Panc1 (cell line): ENCODE data around the gene TRPM7. TPM values are rescaled to one million over a fixed set of nuclear protein-coding genes. Genes with fewer than 3 reads are reported as not detected.

ENCODE experiments used
- ATAC-seq: fragments of 200-7000 bp; cut with Tn5 transposase; 2 replicates; pipeline ENCODE4 v1.9.1; 2020; ENCODE audit warnings: mild to moderate bottlenecking, moderate library complexity
- BruUV-seq: library from RNA; stranded (reverse); fragments of 400-500 nt; replicated peaks from 2 replicates; lab custom pipeline; 2021; lab: Mats Ljungman, UMichigan
- CTCF ChIA-PET: fragments of 300-600 bp; sonication (Branson Sonifier 250); formaldehyde crosslinking; loops from one replicate; lab custom pipeline; 2022; ENCODE audit warnings: antibody characterized with exemption; lab: Charles Lee
- POLR2A ChIA-PET: fragments of 300-600 bp; sonication (Branson Sonifier 250); formaldehyde crosslinking; loops from one replicate; lab custom pipeline; 2022; ENCODE audit warnings: antibody characterized with exemption; lab: Charles Lee
- DNase-seq: peaks from one replicate; pipeline ENCODE4 v3.0.0-alpha.2; 2010; ENCODE audit warnings: low read depth, low spot score
- H3K27ac ChIP-seq: 2 replicates; pipeline ENCODE4 v1.5.1; 2011; ENCODE audit warnings: mild to moderate bottlenecking, low read length, inconsistent platforms
- H3K27me3 ChIP-seq: fragments of 200-500 bp; sonication (Bioruptor generic); 2 replicates; pipeline ENCODE4 v1.6.0; 2014; ENCODE audit warnings: low read length, inconsistent platforms; ENCODE audit not compliant: control insufficient read depth, insufficient read depth
- H3K36me3 ChIP-seq: fragments of 200-500 bp; sonication (Bioruptor generic); 2 replicates; pipeline ENCODE4 v1.5.1; 2014; ENCODE audit warnings: inconsistent platforms, mild to moderate bottlenecking, low read length, moderate library complexity; ENCODE audit not compliant: control insufficient read depth, insufficient read depth
- H3K4me1 ChIP-seq: 2 replicates; pipeline ENCODE4 v1.5.1; 2011; ENCODE audit warnings: inconsistent platforms, mild to moderate bottlenecking, low read length, moderate library complexity; ENCODE audit not compliant: control insufficient read depth, insufficient read depth
- H3K4me3 ChIP-seq, 2 experiments: 2 replicates each; pipeline ENCODE4 v1.5.1; 2011 to 2012; ENCODE audit warnings: low read depth in 2 of 2, low read length in 2 of 2, mild to moderate bottlenecking in 2 of 2, inconsistent platforms in 1 of 2, moderate library complexity in 1 of 2
- H3K9me3 ChIP-seq: fragments of 200-500 bp; sonication (Bioruptor generic); 2 replicates; pipeline ENCODE4 v1.5.1; 2014; ENCODE audit warnings: low read depth, mild to moderate bottlenecking, inconsistent platforms, low read length, moderate library complexity; ENCODE audit not compliant: control insufficient read depth, insufficient read depth
- POLR2AphosphoS5 ChIP-seq: IDR thresholded peaks from 2 replicates; pipeline ENCODE4 v1.6.1; 2012; ENCODE audit warnings: mild to moderate bottlenecking, low read depth, low read length, moderate library complexity
- SIN3A ChIP-seq: IDR thresholded peaks from 2 replicates; pipeline ENCODE4 v1.6.1; 2012; ENCODE audit warnings: low read depth, mild to moderate bottlenecking, low read length, moderate library complexity, borderline replicate concordance; ENCODE audit not compliant: insufficient read depth
- TCF7L2 ChIP-seq: IDR thresholded peaks from 2 replicates; pipeline ENCODE4 v1.6.1; 2011; ENCODE audit warnings: mild to moderate bottlenecking, low read depth, low read length, inconsistent platforms
- in situ Hi-C: cut with HindIII; loops from 2 replicates; pipeline ENCODE4 v1.10.0; 2016; ENCODE audit warnings: low sequenced_read_pairs, low pct_unique_long_range_greater_than_20kb
- intact Hi-C: fragments of 100-400 bp; cut with micrococcal nuclease; formaldehyde crosslinking; loops from one replicate; pipeline ENCODE4 v1.10.0; 2022; ENCODE audit not compliant: unreplicated experiment
- total RNA-seq: library from RNA; stranded (reverse); gene quantifications from one replicate; pipeline ENCODE4 v1.2.1, GENCODE V29; 2021; ENCODE audit not compliant: unreplicated experiment
- TF ChIP-seq, protein P1 (sequence below): fragments of 450-650 bp; IDR thresholded peaks from 2 replicates; pipeline ENCODE4 v1.5.1; 2017; ENCODE audit warnings: mild to moderate bottlenecking
- TF ChIP-seq, protein P2 (sequence below), 2 experiments: IDR thresholded peaks; 2 replicates each; pipeline ENCODE4 v1.6.1; 2011 to 2012; ENCODE audit warnings: low read depth in 2 of 2, control low read depth in 1 of 2, low read length in 1 of 2, mild to moderate bottlenecking in 1 of 2, moderate library complexity in 1 of 2; ENCODE audit not compliant: insufficient read depth in 1 of 2

TRPM7 gene
- total RNA-seq, 1 experiment from 2014 or later = 44.9 TPM

DNA sequence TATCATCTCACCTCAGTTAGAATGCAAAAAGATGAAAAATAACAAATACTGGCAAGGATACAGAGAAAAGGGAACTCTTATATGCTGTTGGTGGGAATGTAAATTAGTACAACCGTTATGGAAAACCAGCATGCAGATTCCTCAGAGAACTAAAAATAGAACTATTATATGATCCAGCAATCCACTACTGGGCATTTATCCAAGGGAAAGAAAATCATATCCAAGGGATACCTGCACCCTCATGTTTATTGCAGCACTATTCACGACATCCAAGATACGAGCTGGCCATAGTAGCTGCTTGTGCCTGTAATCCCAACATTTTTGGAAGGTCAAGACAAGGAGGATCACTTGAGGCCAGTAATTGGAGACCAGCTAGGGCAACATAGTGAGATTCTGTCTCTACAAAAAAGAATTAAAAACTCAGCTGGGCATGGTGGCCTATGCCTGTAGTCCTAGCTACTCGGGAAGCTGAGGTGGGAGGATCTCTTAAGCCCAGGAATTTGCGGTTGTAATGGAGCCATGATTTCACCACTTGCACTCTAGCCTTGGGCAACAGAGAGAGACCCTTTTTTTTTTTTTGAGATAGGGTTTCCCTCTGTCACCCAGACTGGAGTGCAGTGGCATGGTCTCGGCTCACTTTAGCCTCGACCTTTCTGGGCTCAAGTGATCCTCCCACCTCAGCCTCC lies 166.7 kb downstream of the TRPM7 start:
- no TSS peak for BruUV-seq
- Histone ChIP-seq H3K4me3 (no peak overlapping the region), H3K9me3 (no peaks in the 10 kb centered on the region), H3K27me3 (no peaks in the 10 kb centered on the region), H3K4me1 (no peaks in the 10 kb centered on the region), H3K27ac (no peak overlapping the region), H3K36me3 (no peaks in the 10 kb centered on the region)
- no peak for DNase-seq
- intact Hi-C loops = no loop called here
- CTCF ChIA-PET = no interaction called here
- in situ Hi-C loops = no loop called here
- no peak for TF ChIP-seq SIN3A
- no peak for TF ChIP-seq POLR2AphosphoS5
- no peak for TF ChIP-seq TCF7L2
- TF ChIP-seq, protein P1, sequence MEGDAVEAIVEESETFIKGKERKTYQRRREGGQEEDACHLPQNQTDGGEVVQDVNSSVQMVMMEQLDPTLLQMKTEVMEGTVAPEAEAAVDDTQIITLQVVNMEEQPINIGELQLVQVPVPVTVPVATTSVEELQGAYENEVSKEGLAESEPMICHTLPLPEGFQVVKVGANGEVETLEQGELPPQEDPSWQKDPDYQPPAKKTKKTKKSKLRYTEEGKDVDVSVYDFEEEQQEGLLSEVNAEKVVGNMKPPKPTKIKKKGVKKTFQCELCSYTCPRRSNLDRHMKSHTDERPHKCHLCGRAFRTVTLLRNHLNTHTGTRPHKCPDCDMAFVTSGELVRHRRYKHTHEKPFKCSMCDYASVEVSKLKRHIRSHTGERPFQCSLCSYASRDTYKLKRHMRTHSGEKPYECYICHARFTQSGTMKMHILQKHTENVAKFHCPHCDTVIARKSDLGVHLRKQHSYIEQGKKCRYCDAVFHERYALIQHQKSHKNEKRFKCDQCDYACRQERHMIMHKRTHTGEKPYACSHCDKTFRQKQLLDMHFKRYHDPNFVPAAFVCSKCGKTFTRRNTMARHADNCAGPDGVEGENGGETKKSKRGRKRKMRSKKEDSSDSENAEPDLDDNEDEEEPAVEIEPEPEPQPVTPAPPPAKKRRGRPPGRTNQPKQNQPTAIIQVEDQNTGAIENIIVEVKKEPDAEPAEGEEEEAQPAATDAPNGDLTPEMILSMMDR = no peak
- TF ChIP-seq, protein P2, sequence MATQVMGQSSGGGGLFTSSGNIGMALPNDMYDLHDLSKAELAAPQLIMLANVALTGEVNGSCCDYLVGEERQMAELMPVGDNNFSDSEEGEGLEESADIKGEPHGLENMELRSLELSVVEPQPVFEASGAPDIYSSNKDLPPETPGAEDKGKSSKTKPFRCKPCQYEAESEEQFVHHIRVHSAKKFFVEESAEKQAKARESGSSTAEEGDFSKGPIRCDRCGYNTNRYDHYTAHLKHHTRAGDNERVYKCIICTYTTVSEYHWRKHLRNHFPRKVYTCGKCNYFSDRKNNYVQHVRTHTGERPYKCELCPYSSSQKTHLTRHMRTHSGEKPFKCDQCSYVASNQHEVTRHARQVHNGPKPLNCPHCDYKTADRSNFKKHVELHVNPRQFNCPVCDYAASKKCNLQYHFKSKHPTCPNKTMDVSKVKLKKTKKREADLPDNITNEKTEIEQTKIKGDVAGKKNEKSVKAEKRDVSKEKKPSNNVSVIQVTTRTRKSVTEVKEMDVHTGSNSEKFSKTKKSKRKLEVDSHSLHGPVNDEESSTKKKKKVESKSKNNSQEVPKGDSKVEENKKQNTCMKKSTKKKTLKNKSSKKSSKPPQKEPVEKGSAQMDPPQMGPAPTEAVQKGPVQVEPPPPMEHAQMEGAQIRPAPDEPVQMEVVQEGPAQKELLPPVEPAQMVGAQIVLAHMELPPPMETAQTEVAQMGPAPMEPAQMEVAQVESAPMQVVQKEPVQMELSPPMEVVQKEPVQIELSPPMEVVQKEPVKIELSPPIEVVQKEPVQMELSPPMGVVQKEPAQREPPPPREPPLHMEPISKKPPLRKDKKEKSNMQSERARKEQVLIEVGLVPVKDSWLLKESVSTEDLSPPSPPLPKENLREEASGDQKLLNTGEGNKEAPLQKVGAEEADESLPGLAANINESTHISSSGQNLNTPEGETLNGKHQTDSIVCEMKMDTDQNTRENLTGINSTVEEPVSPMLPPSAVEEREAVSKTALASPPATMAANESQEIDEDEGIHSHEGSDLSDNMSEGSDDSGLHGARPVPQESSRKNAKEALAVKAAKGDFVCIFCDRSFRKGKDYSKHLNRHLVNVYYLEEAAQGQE (IDR thresholded peaks at IDR 0.05; ENCODE audit: insufficient read depth in 1 of 2, low read depth in 2 of 2, low read length in 1 of 2) = no peak
- no peak for ATAC-seq
- POLR2A ChIA-PET = no interaction called here

DNA sequence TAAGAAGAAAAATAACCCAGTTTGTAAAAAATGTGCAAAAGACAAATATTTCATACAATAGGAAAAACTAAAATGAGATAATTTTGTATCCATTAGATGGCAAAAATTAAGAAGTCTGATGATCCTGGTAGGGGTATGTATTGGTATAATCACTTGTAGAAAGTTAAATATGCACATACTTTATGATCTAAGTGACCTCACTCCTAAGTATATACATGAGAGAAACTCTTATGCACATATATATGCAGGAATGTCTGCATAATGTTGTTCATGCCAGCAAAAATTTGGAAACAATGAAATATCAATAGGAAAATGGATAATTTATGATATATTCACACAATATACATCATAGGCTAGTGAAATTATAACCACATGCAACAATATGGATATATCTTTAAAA lies 173.6 kb downstream of the TRPM7 start:
- no TSS peak for BruUV-seq
- POLR2A ChIA-PET = no interaction called here

More for the DNA sequence above, 173.6 kb downstream of the TRPM7 start:
- DNase-seq = no peak
- CTCF ChIA-PET = no interaction called here
- Histone ChIP-seq H3K4me3 (no peak overlapping the region), H3K9me3 (no peaks in the 10 kb centered on the region), H3K27ac (no peak overlapping the region), H3K4me1 (no peaks in the 10 kb centered on the region), H3K36me3 (no peaks in the 10 kb centered on the region), H3K27me3 (no peaks in the 10 kb centered on the region)
- intact Hi-C loops = no loop called here
- TF ChIP-seq TCF7L2 (no peak), SIN3A (no peak), POLR2AphosphoS5 (no peak)
- TF ChIP-seq, protein P2 (IDR thresholded peaks at IDR 0.05; ENCODE audit: insufficient read depth in 1 of 2, low read depth in 2 of 2, low read length in 1 of 2) = no peak
- TF ChIP-seq, protein P1 = no peak
- no peak for ATAC-seq
- in situ Hi-C loops = no loop called here
